GM19328 (cell line): Measurements from ENCODE around the gene VAMP2.

Experiments used
- ATAC-seq: cut with Tn5 transposase; IDR thresholded peaks from one replicate; pipeline ENCODE4 v1.9.1; 2021; ENCODE audit warnings: mild to moderate bottlenecking, moderate library complexity; ENCODE audit not compliant: unreplicated experiment

The VAMP2 gene

DNA sequence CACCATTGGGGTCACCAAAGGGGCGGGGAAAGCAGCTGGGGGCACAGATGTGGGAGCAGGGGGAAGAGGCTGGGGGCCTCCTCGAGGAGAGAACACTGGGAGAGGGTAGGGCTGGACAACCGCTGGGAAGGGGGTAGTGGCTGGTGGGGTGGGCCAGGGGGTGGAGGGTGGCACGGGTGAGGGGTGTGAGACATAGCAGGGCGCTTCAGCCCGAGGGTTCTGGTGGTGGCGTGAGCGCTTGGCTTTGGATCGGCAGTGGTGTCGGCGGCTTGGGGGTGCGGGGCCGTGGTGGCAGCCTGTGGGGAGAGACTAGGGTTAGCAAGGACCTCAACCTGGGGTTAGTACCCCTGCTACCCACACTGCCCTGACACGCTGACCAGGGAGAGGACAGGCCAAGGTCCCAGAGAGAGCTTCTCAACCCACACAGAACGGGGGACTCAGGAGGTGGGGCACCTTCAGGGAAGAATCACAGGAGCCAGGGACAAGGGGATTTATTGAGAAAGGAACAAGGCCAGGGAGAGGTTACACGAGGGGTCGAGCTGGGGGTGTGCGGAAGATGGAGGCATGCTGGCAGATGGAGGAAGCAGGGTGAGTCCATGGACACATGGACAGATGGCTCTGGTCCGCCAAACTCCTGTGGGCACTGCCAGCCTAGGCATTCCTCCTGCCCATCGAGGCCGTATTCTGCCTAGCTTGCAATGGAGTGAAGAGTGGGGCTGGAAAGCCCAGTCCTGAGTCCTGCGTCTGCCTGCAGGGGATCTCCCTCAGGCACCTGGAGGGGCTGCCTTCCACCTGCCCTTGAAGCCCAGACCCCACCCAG, 19.0 kb downstream of the VAMP2 start:
- no peak for ATAC-seq

DNA sequence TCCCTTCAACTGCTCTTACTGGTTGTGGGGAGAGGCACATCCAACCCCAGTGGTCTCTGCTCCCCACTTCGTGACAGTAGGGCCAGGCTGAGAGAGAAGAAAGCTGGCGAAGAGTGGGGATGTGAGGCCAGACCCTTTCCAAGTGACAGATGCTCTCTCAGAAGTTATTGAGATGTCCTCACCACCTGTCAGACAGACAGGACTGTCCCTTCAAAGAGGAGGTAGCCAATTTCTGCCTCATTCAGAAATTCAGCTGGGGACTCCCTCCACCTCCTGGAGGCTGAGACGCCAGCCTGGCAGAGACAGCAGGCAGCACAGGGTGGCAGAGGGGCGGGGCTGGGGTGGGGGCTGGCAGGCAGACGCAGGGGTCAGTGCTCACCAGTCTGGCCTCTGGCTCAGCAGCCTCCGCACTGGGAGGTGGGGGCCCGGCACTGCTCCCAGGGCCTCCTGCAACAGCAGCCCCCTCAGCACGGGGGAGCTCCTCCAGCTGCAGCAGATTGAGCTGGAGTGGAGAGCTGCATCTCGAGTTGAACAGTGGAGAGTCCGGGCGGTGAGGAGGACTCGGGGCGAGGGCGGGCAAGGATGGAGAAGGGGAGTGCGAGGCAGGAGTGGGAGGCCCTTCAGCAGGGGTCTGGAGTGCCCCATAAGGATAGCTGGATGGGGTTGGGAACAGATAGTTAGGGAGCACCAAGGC, 19.7 kb downstream of the VAMP2 start:
- no peak for ATAC-seq

DNA sequence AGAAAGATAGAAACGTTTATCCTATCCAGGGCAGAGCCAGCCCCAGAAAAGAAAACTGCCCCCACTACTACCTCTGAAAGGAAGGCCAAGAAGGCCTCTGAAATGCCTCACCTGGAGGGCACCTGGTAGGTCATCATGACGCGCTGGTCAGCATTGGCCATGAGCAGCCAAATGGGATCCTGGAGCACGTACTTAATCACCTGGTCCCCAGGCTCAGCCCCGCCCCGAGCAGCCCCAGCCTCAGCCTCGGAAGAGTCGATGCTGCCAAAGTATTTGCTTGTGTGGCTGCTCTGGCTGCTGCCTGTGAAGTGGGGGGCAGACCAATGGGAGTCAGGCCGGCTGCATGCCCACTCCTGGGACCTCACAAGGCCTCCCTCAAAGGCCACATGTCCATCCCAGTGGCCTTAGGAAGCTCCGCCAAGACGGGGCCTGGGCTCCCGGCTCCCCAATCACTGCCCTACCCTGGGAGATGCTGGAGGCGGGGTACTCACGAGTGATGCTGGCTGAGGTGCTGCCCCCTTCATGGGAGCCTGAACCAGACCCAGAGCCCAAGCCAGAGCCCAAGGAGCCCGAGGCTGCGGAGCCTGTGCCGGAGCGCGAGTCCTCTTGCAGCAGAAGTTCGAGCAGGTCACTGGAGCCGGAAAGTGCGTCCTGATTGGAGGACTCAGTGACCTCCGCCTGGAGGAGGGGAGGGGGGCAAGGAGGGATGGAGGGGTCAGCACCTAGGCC, 20.4 kb downstream of the VAMP2 start:
- ATAC-seq = no peak

DNA sequence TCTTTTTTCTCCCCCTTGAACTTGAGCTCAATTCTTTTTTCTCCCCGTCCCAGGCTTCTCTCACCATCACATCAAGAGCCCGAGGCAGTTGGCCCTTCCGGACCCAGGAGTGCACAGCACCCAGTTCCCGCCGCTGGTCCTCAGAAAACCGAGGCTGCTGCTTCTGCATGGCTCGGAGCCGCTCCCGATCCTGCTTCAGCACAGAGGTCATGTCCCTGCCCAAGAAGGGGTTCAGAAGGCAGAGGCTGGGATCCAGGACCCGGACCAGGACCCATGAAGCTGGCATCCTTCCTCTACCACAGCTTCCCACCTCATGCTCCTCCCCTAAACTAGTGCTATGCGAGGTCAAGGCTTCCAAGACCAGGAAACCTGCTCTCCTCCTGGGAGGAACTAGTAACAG, 21.0 kb downstream of the VAMP2 start:
- no peak for ATAC-seq

DNA sequence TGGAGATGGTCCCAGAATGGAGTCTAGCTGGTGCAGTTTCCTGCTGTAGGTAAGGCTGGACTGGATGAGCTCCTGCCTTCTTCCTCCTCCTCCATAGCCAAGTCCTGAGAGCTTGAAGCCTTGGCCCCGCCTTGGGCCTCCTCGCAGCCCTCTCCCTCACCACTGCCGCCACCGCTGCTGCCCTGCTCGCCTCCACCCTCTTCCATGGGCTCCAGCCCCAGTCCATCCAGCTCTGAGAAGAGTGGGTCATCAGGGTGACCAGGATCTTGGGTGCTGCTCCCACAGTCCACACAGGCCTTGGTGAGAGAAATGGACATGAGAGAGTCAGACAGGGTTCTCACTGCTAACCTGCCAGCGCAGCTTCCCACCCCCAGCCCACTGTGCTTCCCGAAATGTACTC, 21.7 kb downstream of the VAMP2 start:
- no peak for ATAC-seq

DNA sequence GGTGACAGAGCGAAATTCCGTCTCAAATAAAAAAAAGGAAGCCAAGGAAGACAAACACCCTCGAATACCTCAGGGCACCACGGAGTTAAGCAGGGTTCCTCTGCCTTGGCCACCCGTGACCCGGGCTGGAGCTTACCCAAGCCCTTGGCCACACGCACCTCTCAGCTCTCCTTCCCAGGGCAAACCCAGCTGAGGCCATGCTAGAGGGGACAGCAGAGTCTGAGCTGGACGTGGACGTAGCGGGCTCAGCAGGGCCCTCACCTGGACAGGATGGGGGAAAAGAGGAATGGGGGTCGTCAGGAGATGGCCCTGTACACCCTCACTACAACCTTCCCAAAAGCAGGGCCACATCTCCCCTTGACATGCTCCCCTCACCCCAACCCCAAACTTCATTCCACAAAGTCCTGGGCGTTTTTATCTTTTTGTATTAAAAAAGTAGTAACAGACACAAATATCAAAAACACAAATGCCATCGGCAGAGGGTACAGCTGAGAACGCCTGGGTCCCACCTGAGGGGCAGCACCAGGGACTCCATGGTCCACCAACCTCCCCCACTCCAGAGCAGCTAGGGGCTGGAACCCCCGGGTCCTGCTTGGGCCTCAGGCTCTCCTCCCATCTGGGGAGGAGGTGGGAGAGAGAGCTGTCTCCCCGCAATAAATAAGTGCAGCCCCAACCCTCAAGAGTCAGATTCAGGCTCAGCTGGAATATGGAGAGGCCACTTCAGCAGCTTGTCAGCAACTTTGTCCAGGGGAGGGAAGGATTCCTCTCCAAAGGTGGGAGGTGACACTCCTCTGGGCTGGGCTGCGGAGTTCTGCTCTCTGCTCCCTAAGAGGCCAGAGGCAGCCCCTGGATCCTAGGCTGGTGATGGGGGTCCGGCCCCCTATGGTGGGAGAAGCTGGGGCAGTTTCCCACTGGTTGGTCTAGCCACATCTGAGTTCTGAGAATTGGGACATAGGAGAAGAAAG, 22.4 kb downstream of the VAMP2 start:
- no peak for ATAC-seq

DNA sequence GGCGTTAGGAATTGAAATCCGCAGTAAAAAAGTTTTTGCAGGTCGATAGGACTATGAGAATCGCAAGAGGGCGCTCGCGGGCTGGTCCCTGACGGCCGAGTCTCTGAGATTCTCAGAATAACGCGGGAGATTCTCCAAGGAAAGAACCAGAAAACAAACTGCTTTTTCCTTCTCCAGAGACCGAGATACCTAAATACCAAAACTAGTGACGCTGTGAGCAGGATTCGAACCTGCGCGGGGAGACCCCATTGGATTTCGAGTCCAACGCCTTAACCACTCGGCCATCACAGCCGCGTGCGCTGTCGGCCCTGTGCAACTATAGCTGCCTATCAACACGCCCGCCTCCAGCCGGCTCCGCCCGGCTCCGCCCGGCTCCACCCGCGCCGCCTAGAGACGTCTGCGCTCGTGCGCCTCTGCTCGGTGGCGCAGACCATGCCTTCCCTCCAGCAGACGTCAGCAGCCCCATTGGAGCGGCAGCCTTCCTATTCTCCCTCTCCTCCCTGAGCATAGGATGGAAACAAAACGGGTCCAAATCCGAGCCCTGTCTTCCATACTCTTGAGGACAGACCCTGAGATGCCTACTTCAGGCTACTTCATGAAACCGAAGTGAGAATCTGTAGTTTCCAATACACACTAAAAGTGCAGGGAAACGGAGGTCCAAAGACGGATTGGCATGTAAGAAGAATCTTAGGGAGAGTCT, 23.9 kb downstream of the VAMP2 start:
- ATAC-seq = peak; percentile 83

DNA sequence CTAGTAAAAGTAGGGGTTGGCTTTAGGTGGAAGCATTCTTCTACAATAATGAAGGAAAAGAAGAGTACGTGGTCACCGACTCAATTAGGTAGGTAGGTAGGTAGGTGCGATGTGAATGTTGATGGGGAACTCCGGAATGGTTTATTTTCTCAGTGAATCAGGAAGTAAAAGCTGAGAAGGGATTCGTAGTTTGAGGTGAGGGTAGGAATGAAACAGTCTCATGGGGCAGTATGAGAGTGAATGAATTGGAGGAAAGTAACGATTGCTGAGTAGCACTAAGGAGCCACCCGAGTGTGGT, 24.4 kb downstream of the VAMP2 start:
- ATAC-seq = no peak

DNA sequence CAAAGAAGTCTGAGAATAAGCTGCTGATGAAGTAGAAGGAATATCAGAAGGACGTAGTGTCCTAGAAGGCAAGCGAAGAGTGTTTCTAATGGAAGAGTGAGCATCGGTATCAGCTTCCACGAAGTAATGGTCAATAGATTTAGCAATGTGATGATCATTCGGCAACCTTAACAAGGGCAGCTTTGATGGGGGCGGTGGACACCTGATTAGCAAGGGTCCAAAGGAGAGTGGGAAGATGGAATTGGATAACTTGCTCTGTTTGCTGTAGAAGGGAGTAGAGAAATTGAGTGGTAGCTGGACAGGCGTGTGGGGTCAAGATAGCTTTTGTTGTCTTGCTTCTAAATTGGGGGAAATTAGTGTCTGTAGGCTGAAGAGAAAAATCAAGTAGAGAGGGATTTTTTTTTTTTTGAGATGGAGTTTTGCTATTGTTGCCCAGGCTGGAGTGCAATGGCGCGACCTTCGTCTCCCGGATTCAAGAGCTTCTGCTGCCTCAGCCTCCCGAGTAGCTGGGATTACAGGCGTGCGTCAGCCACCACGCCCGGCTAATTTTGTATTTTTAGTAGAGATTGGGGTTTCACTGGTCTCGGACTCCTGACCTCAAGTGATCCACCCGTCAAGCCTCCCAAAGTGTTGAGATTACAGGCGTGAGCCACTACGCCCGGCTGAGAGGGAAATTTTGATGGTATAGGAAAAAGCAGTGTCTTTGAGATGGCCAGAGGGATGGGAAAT, 24.9 kb downstream of the VAMP2 start:
- ATAC-seq = no peak

DNA sequence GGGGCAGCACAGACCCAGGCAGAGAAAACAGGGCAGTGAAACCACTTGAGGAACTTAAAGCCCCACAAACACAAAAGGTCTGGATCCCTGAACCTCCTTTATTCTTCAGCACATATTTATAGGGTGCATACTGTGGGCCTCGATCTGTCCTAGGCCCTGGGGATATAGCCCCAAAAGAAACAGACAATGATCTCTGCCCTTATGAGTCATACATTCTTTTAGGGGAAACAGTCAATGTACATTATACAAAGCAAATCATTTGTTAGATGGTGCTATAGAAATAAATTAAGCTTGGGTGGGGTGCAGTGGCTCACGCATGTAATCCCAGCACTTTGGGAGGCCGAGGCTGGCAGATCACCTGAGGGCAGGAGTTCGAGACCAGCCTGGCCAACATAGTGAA, 28.8 kb downstream of the VAMP2 start:
- no peak for ATAC-seq

DNA sequence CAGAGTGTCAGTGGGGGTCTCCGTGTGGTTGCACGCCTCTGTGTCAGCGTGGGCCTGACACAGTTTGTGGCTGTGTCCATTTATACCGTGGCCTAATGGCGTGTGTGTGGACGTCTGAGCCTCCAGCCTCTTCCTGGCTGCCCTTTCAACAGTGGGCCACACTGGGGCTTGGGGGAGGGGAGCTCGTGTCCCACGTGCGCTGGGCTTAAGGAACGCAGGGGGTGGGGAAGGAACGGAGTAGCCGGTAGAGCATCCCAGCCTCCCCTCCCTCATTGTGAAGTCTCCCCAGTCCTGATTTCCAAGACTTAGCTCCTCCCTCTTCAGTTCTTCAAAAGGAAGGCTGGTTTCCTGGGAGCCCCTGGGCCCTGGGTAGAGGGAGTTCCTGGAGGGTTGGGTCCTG, 29.3 kb downstream of the VAMP2 start:
- no peak for ATAC-seq

DNA sequence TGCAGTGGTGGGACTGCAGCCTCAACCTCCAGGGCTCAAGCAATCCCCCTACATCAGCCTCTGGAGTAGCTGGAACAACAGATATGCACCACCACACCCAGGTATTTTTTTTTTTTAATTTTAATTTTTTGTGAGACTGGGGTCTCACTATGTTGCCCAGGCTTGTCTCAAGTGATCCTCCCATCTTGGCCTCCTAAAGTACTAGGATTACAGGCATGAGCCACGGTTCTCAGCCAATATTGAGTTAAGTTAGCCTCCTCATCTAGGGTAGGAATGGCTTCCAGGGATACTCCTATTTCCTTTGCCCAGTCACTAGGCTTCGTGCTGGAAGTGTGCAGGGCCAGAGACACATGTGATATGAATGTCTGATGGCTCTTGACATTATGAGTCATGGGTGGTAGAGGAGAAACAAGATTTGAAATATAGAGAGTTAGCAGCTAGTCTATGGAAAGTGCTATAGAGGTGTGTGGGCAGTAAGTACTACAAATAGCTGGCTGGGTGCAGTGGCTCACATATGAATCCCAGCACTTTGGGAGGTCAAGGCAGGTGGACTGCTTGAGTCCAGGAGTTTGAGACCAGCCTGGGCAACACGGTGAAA, 30.8 kb downstream of the VAMP2 start:
- no peak for ATAC-seq

DNA sequence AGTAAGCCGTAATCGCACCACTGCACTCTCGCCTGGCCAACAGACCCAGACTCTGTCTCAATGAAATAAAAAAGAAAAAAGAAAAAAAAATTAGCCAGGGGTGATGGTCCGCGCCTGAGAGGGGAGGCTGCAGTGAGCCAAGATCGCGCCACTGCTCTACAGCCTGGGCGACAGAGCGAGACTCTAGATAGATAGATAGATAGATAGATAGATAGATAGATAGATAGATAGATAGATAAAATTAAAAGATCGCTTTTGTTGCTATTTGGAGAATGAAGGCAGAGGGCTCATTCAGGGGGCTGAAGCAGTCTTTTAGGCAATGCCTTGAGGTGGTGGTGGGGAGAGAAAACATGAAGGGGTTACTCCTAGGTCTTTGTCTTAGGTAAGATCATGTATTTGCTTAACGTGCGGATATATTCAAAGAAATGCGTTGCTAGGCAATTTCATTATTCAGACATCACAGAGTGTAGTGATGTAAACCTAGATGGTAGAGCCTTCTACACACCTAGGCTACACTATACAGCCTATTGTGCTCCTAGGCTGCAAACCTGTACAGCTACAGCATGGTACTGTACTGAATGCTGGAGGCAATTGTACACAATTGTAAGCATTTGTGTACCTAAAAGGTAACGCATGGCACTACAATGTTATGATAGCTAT, 34.5 kb downstream of the VAMP2 start:
- ATAC-seq = no peak

DNA sequence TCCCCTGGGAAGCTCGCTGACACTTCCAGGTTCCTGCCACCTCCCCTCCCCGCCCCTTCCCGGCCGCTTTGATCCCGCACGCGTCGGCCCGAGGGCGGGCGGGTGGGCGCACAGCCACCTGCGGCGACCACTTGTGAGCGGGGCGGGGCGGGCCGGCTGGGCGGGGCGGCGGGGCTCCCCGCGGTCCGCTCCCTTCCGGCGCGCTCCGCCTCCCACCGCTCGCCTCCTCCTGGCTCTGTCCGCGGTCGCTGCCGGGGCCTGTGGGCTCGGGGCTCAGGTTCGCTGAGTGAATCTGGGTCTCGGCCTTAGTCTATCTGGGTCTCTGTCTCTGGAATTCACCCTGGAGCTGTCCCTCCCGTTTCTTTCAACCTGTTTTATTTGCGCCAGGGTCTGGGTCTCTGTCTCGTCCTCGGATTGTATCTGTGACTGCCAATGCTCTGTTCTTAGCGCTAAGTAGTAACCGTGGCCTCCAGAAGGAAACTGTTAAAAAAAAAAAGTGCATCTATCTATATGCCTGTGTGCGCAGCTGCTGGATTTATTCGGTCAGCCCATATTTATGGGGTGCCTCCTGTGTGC, 36.2 kb downstream of the VAMP2 start:
- ATAC-seq = no peak

DNA sequence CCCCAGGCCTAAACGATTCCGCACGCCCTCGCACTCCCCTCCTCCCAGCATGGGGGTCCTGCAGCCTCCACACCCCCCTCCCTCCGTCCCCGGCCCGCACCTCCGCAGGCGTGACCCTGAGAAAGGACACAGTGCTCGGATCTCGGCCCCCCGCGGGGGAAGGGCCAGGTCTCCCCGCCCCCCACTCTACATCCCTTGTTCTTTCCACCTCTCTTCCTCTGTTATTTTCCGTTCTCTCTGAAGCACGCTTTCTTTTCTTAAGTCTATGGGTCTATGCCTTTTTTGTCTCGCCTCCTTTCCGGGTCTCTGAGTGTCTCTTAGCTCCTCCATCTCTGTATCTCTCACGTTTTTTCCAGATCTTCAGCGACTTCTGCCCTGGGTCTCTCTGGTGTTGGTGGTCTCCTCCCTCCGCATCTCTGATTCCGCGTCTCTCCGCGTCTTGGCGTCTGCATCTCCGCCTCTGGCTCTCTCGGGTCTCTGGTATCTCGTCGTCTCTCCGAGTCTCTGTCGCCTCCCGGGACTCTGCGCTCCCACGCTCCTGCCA, 36.7 kb downstream of the VAMP2 start:
- no peak for ATAC-seq

DNA sequence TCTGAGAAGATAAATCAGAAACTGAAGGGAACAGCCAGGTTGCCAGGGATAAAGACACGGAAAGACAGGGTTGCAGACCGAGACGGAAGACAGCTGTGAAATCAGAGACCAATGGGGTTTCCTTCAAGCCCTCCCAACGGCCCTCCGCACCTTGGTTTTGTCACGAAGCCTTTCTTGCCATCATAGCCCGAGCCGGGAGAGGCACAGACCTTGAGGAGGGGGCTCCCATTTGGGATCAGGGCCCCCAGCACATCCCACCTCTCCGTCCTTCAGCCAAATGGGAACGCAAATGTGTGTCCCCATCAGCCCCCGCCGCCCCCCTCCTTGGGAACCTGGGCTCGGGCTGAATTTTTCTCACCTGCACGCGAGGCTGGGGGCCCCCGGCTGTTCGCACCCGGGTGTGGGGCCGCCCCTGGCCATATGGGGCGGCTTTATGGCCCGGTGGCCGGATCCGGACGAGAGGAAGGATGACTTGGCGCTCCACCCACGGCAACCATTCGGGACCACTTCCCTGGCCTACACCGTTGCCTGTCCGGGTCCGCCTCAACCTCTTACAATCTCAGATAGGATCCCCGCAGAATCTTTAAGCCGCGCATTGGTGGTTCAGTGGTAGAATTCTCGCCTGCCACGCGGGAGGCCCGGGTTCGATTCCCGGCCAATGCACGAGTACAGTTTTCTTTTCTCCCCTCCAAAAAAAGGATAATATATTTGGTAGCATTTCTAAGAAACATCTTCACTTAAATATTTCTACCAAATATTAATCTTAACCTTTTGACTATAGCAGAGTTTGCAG, 37.4 kb downstream of the VAMP2 start:
- ATAC-seq = no peak
